Liver (tissue), 9 donors: ENCODE results near the gene GRIN3B. TPM values are rescaled to one million over a fixed set of nuclear protein-coding genes. Genes with fewer than 3 reads are reported as not detected.

Experiments used
- DNase-seq: peaks from one replicate; pipeline ENCODE4 v3.0.0-alpha.2; 2017; ENCODE audit warnings: low spot score
- H3K27ac ChIP-seq, 2 donors: one replicate each; pipeline ENCODE4 v1.7.0; 2013; ENCODE audit warnings: inconsistent platforms in 2 of 2, low read length in 2 of 2, control low read depth in 1 of 2, low read depth in 1 of 2, mild to moderate bottlenecking in 1 of 2
- H3K27me3 ChIP-seq, 4 donors: one replicate each; pipeline versions ENCODE4 v1.6.1 to v1.7.0; 2013; ENCODE audit warnings: low read length in 3 of 4, inconsistent platforms in 1 of 4, mild to moderate bottlenecking in 1 of 4, moderate library complexity in 1 of 4; ENCODE audit not compliant: control insufficient read depth in 4 of 4, insufficient read depth in 4 of 4
- H3K36me3 ChIP-seq, 4 donors: one replicate each; pipeline versions ENCODE4 v1.6.1 to v1.7.0; 2013; ENCODE audit warnings: low read length in 3 of 4, mild to moderate bottlenecking in 3 of 4, low read depth in 1 of 4, moderate library complexity in 1 of 4; ENCODE audit not compliant: control insufficient read depth in 4 of 4, insufficient read depth in 3 of 4
- H3K4me1 ChIP-seq, 4 donors: one replicate each; pipeline versions ENCODE4 v1.6.1 to v1.7.0; 2013; ENCODE audit warnings: low read length in 3 of 4, mild to moderate bottlenecking in 3 of 4, moderate library complexity in 1 of 4; ENCODE audit not compliant: control insufficient read depth in 4 of 4, insufficient read depth in 4 of 4
- H3K4me3 ChIP-seq, 3 donors: one replicate each; pipeline versions ENCODE4 v1.6.1 to v1.7.0; 2013; ENCODE audit warnings: low read length in 3 of 3, control low read depth in 1 of 3, low read depth in 1 of 3, mild to moderate bottlenecking in 1 of 3
- H3K9ac ChIP-seq, 2 donors: one replicate each; pipeline ENCODE4 v1.7.0; 2013; ENCODE audit warnings: low read length in 2 of 2, mild to moderate bottlenecking in 2 of 2, moderate library complexity in 2 of 2, control low read depth in 1 of 2, low read depth in 1 of 2
- H3K9me3 ChIP-seq, 4 donors: one replicate each; pipeline versions ENCODE4 v1.6.1 to v1.7.0; 2013; ENCODE audit warnings: low read length in 3 of 4; ENCODE audit not compliant: control insufficient read depth in 4 of 4
- EGR1 ChIP-seq, 2 donors: IDR thresholded peaks; 2 replicates each; pipeline ENCODE4 v1.6.1; 2016 to 2018; ENCODE audit warnings: antibody characterized with exemption in 2 of 2, low read depth in 2 of 2
- FOXA1 ChIP-seq: IDR thresholded peaks from 2 replicates; pipeline ENCODE4 v1.6.1; 2016; ENCODE audit warnings: antibody characterized with exemption
- FOXA2 ChIP-seq: IDR thresholded peaks from 2 replicates; pipeline ENCODE4 v1.6.1; 2016; ENCODE audit warnings: antibody characterized with exemption
- GABPA ChIP-seq, 2 donors: IDR thresholded peaks in 1 of 2; conservative IDR thresholded peaks in 1 of 2; 2 replicates each; pipeline ENCODE4 v1.6.1; 2016; ENCODE audit warnings: antibody characterized with exemption in 2 of 2, mild to moderate bottlenecking in 1 of 2, moderate library complexity in 1 of 2
- HNF4A ChIP-seq, 2 donors: conservative IDR thresholded peaks; 2 replicates each; pipeline ENCODE4 v1.6.1; 2016; ENCODE audit warnings: antibody characterized with exemption in 2 of 2, mild to moderate bottlenecking in 2 of 2
- HNF4G ChIP-seq: IDR thresholded peaks from 2 replicates; pipeline ENCODE4 v1.6.1; 2016; ENCODE audit warnings: antibody characterized with exemption
- JUND ChIP-seq, 2 donors: IDR thresholded peaks; 2 replicates each; pipeline ENCODE4 v1.6.1; 2016; ENCODE audit warnings: antibody characterized with exemption in 2 of 2
- NR2F2 ChIP-seq: IDR thresholded peaks from 2 replicates; pipeline ENCODE4 v1.6.1; 2016; ENCODE audit warnings: antibody characterized with exemption
- RAD21 ChIP-seq, 2 donors: IDR thresholded peaks; 2 replicates each; pipeline ENCODE4 v1.6.1; 2016; ENCODE audit warnings: antibody characterized with exemption in 2 of 2, mild to moderate bottlenecking in 2 of 2
- REST ChIP-seq: IDR thresholded peaks from 2 replicates; pipeline ENCODE4 v1.6.1; 2016; ENCODE audit warnings: antibody characterized with exemption, mild to moderate bottlenecking
- RXRA ChIP-seq, 2 donors: IDR thresholded peaks; 2 replicates each; pipeline ENCODE4 v1.6.1; 2017 to 2018; ENCODE audit warnings: antibody characterized with exemption in 2 of 2, mild to moderate bottlenecking in 1 of 2
- SP1 ChIP-seq: IDR thresholded peaks from 2 replicates; pipeline ENCODE4 v1.6.1; 2018; ENCODE audit warnings: antibody characterized with exemption, mild to moderate bottlenecking
- TAF1 ChIP-seq: conservative IDR thresholded peaks from 2 replicates; pipeline ENCODE4 v1.6.1; 2016; ENCODE audit warnings: antibody characterized with exemption, mild to moderate bottlenecking
- YY1 ChIP-seq: IDR thresholded peaks from 2 replicates; pipeline ENCODE4 v1.6.1; 2016; ENCODE audit warnings: antibody characterized with exemption, mild to moderate bottlenecking
- WGBS: extraction: QIAGEN DNeasy Blood & Tissue Kit; methylation state at CpG from one replicate; pipeline ENCODE4 v1.1.7; 2013; 5-methylcytosine and 5-hydroxymethylcytosine counted together
- polyA plus RNA-seq, 2 donors: library from polyadenylated mRNA; stranded (reverse) in 1 of 2; unstranded in 1 of 2; fragments of 200-250 nt in 1 of 2; fragments of >200 nt in 1 of 2; fragmentation: Nextera tagmentation in 1 of 2; extraction: Ambion mirVana in 1 of 2; gene quantifications; one replicate each; pipeline versions ENCODE4 v1.2.1 to v1.2.3, GENCODE V29; 2013 to 2015
- total RNA-seq, 2 donors: library from RNA; depleted of rRNA; stranded (reverse); fragments of >200 nt; gene quantifications; one replicate each; pipeline ENCODE4 v1.2.3, GENCODE V29; 2014
- TF ChIP-seq, protein P1 (sequence below): IDR thresholded peaks from 2 replicates; pipeline ENCODE4 v1.6.1; 2016; ENCODE audit warnings: antibody characterized with exemption
- TF ChIP-seq, protein P2 (sequence below): fragments of 150-350 bp; IDR thresholded peaks from 2 replicates; pipeline ENCODE4 v1.5.1; 2017; ENCODE audit warnings: improper control_type of control experiment, low read depth, low read length; ENCODE audit not compliant: missing input control
- TF ChIP-seq, protein P3 (sequence below): IDR thresholded peaks from 2 replicates; pipeline ENCODE4 v1.6.1; 2016; ENCODE audit warnings: antibody characterized with exemption
- TF ChIP-seq, protein P4 (sequence below): IDR thresholded peaks from 2 replicates; pipeline ENCODE4 v1.6.1; 2016; ENCODE audit warnings: antibody characterized with exemption
- donor health status: healthy.
- donor health status: healthy.
- donor health status: healthy.
- donor health status: healthy.
- donor health status: healthy.

The GRIN3B gene
- total and polyA plus RNA-seq, 4 donors, result 0.05 TPM; not detected in 3

DNA sequence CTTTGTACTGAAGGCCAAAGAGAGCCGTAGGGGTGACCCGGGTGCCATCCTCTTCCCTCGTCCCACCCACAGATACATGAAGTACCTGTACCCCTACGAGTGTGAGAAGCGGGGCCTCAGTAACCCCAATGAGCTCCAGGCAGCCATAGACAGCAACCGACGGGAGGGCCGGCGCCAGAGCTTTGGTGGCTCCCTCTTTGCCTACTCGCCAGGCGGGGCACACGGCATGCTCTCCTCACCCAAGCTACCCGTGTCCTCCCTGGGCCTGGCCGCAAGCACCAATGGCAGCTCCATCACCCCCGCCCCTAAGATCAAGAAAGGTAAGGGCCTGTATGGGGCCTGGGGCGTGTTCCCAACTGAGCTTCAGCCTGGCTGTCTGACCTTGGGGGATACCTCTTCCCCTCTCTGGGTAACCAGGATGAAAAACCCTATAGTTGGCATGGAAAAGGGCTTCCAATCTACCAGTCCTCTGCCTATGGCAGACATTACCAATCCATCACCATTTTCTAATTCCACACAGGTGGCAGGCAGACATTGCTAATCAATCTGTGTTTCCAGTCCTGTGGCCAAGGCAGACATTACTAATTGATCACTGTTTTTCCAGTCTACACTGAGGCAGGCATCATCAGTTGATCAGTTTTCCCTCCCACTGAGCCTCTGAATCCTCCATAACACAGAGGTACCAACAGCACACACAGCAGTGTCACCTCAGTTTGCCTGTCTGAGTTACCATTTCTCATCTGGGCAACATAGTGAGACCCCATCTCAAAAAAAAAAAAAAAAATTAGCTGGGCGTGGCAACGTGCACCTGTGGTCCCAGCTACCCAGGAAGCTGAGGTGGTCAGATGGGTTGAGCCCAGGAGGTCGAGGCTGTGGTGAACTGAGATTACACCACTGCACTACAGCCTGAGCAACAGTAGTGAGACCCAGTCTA, 35.2 kb upstream of the GRIN3B start:
- 99% methylated on average over 19 of the region's 19 CpGs for WGBS
- no peak for DNase-seq
- H3K9ac ChIP-seq, result no peak overlapping the region
- H3K27ac ChIP-seq, result no peak overlapping the region
- H3K36me3 ChIP-seq, result peaks cover 0 to 24% (median 5%) of the 10 kb centered on the region in 4 donors
- H3K4me3 ChIP-seq, result no peak overlapping the region
- no peaks in the 10 kb centered on the region for H3K9me3 ChIP-seq
- no peaks in the 10 kb centered on the region for H3K4me1 ChIP-seq
- H3K27me3 ChIP-seq, result no peaks in the 10 kb centered on the region
- TF ChIP-seq FOXA2, result no peak
- TF ChIP-seq, protein P1, sequence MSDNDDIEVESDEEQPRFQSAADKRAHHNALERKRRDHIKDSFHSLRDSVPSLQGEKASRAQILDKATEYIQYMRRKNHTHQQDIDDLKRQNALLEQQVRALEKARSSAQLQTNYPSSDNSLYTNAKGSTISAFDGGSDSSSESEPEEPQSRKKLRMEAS, result no peak
- no peak for TF ChIP-seq SP1
- no peak for TF ChIP-seq HNF4A (conservative IDR thresholded peaks at IDR 0.05)
- TF ChIP-seq, protein P2, sequence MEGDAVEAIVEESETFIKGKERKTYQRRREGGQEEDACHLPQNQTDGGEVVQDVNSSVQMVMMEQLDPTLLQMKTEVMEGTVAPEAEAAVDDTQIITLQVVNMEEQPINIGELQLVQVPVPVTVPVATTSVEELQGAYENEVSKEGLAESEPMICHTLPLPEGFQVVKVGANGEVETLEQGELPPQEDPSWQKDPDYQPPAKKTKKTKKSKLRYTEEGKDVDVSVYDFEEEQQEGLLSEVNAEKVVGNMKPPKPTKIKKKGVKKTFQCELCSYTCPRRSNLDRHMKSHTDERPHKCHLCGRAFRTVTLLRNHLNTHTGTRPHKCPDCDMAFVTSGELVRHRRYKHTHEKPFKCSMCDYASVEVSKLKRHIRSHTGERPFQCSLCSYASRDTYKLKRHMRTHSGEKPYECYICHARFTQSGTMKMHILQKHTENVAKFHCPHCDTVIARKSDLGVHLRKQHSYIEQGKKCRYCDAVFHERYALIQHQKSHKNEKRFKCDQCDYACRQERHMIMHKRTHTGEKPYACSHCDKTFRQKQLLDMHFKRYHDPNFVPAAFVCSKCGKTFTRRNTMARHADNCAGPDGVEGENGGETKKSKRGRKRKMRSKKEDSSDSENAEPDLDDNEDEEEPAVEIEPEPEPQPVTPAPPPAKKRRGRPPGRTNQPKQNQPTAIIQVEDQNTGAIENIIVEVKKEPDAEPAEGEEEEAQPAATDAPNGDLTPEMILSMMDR, result no peak
- no peak for TF ChIP-seq REST
- TF ChIP-seq, protein P3, sequence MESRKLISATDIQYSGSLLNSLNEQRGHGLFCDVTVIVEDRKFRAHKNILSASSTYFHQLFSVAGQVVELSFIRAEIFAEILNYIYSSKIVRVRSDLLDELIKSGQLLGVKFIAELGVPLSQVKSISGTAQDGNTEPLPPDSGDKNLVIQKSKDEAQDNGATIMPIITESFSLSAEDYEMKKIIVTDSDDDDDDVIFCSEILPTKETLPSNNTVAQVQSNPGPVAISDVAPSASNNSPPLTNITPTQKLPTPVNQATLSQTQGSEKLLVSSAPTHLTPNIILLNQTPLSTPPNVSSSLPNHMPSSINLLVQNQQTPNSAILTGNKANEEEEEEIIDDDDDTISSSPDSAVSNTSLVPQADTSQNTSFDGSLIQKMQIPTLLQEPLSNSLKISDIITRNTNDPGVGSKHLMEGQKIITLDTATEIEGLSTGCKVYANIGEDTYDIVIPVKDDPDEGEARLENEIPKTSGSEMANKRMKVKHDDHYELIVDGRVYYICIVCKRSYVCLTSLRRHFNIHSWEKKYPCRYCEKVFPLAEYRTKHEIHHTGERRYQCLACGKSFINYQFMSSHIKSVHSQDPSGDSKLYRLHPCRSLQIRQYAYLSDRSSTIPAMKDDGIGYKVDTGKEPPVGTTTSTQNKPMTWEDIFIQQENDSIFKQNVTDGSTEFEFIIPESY, result no peak
- TF ChIP-seq, protein P4, sequence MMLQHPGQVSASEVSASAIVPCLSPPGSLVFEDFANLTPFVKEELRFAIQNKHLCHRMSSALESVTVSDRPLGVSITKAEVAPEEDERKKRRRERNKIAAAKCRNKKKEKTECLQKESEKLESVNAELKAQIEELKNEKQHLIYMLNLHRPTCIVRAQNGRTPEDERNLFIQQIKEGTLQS, result no peak
- TF ChIP-seq FOXA1, result no peak
- TF ChIP-seq TAF1, result no peak
- TF ChIP-seq RAD21 (IDR thresholded peaks at IDR 0.05), result no peak
- TF ChIP-seq NR2F2, result no peak
- TF ChIP-seq YY1, result no peak
- no peak for TF ChIP-seq HNF4G
- TF ChIP-seq GABPA (IDR thresholded peaks at IDR 0.05 in 1 of 2, conservative IDR thresholded peaks at IDR 0.05 in 1 of 2), result no peak
- TF ChIP-seq JUND (IDR thresholded peaks at IDR 0.05), result no peak
- TF ChIP-seq RXRA (IDR thresholded peaks at IDR 0.05), result no peak
- TF ChIP-seq EGR1 (IDR thresholded peaks at IDR 0.05; ENCODE audit: low read depth in 2 of 2), result no peak
